GM19238 (cell line): ENCODE data around the gene SUPT3H.

Experiments used
- DNase-seq: peaks from one replicate; pipeline ENCODE4 v3.0.0; 2011; ENCODE audit warnings: low spot score; ENCODE audit not compliant: insufficient read length

The SUPT3H gene

DNA sequence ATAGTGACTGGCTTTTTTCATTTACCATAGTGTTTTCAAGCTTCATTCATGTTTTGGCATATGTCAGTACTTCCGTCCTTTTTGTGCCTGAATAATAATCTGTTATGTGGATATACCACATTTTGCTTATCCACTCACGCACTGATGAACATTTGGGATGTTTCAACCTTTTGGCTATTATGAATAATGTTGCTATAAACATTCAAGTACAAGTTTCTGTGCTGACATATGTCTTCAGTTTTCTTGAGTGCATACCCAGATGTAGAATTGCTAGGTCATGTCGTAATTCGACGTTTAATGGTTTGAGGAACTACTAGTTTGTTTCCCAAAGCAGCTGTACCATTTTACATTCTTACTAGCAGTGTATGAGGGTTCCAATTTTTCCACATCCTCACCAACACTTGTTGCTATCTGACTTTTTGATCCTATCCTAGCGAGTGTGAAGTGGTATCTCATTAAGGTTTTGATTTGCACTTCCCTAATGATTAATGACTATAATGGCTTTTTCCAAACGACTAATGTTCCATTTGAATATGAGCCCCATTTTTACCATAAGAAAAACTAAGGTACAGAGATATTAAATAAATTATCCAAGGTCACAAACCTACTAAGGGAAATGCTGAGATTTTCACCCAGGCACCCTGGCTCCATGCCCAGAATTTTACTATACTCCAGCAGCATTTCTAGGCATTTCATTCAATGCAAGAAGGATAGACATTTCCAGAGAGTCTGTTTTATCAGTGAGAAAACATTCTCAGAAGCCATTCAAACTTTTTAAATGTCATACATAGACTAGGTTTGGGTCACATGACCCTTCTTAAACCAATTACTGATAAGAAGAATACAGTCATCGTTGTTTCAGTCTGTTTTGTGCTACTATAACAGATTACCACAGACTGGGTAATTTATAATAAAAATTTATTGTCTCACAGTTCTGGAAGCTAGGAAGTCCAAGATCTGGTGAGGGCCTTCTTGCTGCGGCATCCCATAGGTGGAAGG is 120.7 kb downstream of the SUPT3H start:
- DNase-seq = no peak

DNA sequence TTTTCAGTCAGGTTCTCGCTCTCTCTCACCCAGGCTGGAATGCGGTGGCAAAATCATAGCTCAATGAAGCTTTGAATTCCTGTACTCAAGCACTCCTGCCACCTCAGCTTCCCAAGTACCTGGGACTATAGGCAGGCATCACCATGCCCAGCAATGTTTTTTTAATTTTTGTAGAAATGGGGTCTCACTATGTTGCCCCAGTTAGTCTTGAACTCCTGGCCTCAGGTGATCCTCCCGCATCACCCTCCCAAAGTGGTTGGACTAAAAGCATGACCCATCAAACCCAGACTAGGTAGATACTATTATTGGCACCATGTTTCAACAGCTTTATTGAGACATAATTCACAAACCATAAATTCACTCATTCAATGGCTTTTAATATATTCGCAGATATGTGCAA is 122.3 kb downstream of the SUPT3H start:
- DNase-seq = no peak

DNA sequence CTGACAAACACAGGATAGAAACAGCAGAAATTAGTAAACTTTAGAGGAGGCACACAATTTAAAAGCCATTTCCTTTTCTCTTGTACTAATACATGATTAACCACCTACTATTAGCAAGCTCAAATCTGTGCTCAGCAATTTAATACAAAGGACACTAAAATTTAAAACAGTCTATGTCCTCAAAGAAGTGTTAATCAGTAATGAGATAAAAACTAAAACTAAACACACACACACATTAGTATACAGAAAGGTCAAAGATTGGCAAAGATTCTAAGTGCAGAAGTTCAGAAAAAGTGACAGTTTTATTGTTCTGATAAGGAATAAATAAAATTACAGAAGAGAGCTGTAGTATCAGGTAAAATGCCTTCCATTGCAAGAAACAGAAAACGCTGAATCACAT is 123.5 kb downstream of the SUPT3H start:
- no peak for DNase-seq

DNA sequence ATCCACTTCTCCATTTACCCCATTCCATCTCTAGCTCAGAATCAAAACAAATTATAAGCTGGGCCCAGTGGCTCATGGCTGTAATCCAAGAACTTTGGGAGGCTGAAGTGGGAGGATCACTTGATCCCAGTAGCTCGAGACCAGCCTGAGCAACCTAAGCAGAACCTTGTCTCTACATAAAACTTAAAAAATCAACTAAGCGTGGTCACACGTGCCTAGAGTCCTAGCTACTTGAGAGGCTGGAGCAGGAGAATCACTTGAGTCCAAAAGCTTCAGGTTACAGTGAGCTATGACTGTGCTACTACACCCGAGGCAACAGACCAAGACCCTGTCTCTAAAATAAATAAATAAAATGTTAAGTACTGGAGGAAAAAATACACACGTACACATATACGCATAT is 124.3 kb downstream of the SUPT3H start:
- DNase-seq = no peak

DNA sequence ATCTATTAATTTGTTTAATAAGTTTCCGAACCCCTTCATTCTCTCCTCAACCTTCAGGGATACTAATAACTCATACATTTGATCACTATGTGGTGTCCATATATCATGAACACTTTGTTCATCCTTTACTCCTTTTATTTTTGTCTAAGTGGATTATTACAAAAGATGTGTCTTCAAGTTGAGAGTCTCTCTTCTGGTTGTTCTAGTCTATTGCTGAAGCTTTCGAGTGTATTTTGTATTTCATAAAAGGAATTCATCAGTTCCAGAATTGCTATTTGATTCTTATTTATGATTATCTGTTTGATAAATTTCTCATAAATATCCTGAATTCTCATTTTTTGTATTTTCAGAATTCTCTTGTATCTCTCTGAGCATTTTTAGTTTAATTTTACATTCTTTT is 146.1 kb downstream of the SUPT3H start:
- no peak for DNase-seq

DNA sequence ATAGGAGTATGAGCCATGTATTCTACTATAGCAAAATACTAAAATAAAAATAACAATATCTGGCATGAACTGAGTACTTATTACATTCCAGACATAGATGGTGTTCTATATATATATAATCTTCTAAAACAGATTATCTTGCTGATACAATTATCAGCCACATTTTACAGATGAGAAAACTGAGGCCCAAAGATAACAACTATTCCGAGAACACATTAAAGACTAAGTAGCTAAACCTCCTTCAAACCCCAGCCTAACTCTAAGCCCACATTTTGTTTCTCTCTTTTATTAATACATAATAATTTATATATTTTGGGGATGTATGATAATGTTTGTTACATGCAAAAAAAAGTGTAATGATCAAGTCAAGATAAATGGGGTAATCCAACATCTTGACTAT is 148.3 kb downstream of the SUPT3H start:
- DNase-seq = no peak

DNA sequence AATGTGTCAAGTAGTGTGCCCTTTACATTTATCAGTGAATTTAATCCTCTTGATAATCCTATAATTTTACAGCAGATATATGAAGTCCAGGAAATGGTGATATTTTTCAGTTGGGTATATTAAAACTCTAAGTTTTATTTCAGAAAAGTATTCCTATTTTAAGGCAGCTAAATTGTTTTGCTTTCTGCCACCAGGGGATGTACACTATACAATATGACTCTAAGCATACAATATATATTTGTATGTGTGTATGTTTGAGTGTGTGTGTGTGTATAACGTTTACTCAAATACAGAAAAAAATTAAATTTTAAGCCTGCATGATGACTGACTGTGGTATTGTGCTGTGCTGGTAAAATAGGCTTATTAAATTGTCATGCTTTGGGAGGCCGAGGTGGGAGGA is 151.7 kb downstream of the SUPT3H start:
- DNase-seq = no peak

DNA sequence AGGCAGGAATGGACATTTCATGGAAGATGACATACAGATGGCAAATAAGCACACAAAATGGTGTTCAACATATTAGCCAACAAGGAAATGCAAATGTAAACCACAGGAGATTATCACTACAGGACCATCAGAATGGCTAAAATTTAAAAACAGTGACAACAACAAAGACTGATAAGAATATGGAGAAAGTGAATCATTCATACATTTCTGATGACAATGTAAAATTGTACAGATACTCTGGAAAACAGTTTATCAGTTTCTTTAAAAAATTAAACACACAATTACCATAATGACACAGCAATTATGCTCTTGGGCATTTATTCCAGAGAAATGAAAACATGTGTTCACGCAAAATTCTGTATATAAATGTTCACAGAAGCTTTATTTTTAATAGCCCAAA is 155.4 kb downstream of the SUPT3H start:
- DNase-seq = no peak

DNA sequence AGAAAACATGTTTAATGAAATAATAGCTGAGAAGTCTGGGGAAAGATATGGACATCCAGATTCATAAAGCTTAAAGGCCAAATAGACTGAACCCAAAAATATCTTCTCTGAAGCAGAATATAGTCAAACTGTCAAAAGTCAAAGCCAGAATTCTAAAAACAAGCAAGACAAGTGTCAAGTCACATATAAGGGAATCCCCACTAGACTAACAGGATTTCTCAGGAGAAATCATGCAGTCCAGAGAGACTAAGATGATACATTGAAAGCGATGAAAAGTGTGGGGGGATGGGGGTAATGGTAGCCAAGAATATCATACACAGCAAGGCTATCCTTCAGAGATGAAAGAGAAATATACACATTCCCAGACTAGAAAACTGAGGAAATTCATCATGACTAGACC is 162.0 kb downstream of the SUPT3H start:
- DNase-seq = no peak

DNA sequence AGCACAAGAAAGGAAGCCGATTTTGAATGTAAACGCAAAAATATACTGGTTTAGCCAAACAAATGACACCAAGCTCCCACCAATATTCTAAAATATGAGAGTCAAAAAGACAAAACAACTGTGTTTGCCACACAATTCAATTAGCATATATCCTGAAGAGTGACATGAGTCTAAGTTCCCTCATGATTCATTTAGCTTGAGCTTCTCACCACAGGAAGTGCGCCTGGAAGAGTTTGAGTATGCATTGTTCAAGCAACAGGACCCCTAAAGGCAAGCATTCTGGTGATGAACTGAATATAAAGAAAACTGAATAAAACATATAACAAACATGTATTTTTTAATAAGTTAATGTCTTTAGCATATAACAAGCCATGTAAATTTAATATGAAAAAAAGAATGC is 164.8 kb downstream of the SUPT3H start:
- no peak for DNase-seq

DNA sequence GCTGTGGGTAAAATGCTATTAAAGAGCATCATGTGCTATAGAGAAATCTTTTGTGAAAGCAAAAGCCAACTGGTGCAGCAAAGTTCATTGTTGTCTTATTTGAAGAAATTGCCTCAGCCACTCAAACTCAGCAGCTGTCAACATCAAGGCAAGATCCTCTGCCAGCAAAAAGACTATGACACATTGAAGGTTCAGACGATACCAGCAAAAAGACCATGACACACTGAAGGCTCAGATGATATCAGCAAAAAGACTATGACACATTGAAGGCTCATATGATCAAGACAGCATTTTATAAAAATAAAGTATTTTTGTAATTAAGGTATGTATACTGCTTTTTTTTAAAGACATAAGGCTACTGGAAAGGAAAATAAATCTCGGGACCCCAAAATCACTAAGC is 168.0 kb downstream of the SUPT3H start:
- DNase-seq = no peak

DNA sequence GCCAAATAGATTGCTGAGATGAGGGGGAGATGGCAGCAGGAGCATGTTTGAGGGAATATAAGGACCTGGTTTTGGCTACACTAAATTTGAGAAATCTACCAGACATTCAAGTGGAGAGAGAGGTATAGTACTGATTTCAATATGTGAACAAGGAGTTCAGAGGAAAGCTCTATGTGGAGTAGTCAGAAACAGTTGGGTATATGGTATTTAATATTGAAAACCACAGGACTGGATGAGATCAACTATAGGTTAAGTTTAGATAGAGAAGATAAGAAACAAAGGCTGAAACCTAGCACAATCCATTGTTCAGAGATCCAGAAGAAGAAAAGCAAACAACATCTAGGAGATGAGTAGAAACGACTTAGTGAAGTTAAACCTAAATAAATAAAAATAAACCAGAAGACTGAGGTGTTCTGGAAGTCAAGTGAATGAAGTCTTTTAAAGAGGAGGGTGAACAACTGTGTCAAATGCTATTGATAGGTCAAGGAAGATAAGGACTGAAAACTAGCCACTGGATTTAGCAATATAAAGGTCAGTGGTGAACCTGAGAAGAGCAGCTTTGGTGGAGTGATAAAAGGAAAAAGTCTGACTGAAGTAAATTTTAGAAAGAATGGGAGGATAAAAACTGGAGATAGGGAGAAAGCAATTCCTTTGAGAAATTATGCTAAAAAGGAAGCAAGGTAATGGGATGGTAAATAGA is 170.8 kb downstream of the SUPT3H start:
- DNase-seq = no peak

DNA sequence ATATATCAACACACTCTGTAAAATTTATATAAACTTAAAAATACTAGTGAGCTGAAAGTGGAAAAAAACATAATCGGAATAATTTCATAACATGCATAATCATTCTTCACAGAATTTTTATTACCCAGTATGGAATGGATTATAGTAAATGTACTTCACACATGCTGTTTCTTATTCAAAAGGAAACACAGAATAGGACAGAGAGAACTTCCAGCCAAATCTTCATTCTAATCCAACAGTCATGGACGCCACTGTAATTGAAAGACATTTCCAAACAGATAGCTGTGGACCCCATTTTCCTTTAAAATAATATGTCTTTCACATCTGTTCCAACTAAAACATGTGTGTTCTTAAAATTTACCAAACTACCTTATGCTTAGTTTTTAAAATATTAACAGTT is 176.2 kb downstream of the SUPT3H start:
- no peak for DNase-seq

DNA sequence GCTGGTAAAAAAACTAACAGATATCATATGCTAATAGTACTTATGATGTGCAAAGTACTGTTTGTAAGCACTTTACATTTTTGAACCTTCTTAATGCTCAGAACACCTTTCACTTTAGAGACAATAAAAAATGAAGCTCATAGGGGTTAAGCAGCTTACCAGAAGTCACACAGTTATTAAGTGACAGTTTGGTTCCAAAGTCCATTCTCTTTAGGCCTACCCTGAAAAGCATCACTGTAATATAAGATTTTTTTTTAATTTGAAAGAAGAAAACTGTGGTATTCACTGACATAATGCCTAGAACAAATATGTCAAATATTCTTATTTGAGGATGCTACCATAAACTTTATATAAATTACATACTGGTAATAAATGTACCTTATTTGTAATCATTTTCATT is 177.2 kb downstream of the SUPT3H start:
- no peak for DNase-seq

DNA sequence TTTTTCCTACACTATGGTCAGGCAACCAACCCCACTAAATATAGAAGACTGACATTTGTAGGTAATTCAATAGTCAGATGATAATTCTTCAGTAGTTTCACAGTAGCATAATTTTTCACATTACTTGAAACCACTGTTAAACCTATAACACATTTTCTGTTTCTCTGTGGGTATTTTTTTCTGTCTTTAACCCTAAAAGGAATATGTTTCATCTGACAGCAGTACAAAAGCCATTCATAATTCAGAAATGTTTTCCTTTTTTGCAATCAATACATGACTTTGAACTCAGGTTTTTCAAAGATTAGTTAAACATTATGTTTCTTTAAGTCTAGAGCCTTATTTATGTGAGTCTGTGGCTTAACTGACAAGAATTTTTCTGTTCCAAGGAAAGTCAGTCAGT is 178.2 kb downstream of the SUPT3H start:
- no peak for DNase-seq

DNA sequence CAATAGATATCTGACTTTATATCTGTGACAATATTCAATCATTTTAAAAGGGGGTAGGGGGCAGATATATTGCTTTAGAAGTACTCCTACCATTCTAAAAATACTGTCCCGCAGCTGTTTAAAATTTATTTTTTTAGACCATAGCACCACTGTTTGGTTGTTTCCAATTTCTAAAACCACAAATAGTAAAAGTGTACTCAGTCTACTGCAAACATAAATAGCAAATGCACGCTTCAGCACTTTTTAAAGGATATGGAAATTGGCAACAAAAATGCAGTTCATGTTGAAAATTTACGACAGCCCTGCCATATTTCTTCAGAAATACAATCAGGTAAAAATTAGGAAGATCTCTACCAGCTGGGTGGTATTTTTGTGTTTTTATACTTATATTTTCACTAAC is 181.6 kb downstream of the SUPT3H start:
- DNase-seq = no peak

DNA sequence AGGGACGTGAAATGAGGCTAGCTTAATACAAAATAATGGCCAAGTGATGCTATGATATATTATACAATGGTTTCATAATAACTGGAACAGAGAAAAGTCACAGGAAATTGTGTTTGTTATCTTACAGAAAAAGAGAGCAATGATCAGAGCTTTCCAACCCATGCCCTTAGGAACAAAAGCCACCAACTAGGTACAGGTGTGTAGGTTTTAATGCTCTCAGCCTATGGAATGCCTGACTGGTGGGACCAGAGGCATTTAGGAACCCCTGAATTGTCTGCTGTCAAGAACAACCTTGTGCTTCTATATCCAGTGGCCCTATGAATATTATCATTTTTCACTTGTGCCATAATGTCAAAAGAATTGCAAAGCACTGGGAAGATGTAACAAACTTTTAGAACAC is 182.6 kb downstream of the SUPT3H start:
- no peak for DNase-seq

DNA sequence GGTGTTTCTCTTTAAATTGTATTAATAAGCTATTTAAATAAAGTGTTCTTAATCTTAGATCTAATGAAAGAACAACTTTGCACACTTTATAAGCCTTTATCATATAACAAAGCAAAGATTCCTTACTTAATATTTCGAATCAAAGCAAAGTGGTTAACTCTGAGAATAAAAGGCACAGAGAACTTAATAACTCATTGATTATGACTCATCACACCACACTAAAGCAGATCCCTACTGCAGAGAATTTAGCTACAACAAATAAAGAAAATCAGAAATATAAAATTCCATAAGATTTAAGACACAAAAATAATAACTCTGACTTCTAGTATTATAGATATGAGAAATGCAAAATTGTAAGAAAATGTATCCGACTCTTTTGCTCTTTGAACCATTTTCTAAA is 185.2 kb downstream of the SUPT3H start:
- no peak for DNase-seq

DNA sequence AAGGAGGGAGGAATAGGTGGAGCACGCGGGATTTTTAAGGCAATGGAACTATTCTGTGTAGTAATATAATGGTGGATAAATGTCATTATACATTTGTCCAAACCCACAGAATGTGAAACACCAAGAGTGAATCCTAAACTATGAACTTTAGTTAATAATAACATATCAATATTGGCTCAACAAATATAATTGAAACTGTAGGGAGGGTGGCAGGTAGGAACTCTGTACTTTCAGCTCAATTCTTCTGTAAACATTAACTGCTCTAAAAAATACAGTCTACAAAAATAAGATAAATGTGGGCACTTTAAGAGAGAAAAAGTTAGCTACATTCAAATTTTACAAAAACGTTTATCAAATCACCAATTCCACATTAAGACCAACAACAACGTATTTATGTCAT is 186.3 kb downstream of the SUPT3H start:
- DNase-seq = no peak

DNA sequence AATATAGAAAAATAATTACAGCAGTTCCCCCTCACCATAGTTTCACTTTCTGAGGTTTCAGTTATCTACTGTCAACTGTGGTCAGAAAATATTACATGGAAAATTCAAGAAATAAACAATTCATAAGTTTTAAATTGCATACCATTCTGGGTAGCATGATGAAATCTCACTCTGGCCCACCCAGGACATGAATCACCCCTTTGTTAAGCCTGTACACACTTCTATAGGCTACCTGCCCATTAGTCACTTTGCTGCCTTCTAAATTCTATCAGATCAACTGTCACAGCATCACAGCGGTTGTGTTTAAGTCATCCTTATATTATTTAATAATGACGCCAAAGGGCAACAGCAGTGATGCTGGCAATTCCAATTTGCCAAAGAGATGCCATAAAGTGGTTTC is 189.9 kb downstream of the SUPT3H start:
- DNase-seq = no peak

DNA sequence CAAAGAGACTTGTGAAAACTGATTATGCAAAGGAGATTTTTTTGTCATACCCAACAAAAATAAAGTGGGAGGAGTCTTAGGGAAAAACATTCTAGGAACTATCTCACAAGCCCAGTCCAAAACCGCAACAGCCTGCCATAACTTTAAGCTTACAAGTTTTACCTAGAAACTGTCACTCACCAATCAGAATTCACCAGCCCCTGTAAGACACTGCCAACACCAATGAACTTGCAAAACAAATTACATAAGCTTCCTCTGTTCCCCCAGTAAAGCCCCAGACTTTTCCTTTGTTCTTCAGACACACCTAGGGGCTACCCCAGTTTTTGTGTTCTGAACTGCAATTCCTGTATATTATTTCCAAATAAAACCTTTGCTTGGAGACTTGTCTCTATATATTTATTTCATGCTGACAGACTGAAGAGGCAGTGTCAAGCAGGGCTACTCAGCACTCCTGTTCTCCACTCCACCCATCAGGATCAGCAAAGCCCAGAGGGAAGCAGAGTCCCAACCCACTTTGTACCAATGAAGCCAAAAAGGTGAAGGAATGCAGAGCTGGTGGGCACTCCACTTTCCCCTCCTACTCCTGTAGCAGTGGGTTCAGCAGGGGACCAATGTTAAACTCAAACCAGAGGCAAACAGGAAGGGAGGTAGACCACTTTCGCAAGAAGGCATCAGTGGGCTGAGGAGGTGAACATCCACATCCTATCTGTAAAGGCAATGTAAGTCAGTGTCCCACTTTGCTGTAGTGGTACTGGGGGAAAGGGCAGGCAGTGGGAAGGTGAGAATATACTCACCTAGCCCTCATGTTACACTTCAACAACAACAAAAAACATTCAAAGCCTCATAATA is 192.1 kb downstream of the SUPT3H start:
- no peak for DNase-seq

DNA sequence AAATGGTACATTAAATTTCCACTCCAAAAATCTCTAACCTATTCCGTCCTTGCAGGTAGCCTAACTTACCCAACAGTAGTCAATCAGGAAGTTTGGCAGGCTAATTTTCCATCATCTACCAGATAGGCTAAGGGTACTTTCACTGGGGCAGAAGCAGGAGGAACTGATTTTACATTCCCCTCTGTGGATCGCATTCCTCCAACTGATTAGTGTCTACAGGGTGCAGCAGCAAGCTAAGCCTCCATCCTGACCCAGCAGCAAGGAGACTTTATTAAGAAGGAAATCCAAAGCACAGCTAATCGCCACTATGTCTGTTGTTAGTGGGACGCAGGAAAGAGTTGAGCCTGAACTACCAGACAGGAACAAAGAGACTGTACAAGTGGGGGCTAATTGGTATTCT is 192.8 kb downstream of the SUPT3H start:
- DNase-seq = no peak
